Loucy (cell line): ENCODE measurements around the gene CCL11.

Experiments
- H2AFZ ChIP-seq: fragments of 200-600 bp; sonication (generic); 2 replicates; pipeline ENCODE4 v1.6.0; 2016; ENCODE audit warnings: antibody characterized with exemption, mild to moderate bottlenecking, low read length, moderate library complexity
- H3F3A ChIP-seq: fragments of 200-600 bp; 2 replicates; pipeline ENCODE4 v1.6.0; 2016; ENCODE audit warnings: antibody characterized with exemption, low read depth, mild to moderate bottlenecking
- H3K27me3 ChIP-seq: fragments of 200-600 bp; sonication (generic); 2 replicates; pipeline ENCODE4 v1.6.1; 2014; ENCODE audit warnings: low read length, mild to moderate bottlenecking; ENCODE audit not compliant: insufficient read depth, poor library complexity, severe bottlenecking
- H3K36me3 ChIP-seq: fragments of 200-600 bp; sonication (generic); 2 replicates; pipeline ENCODE4 v1.6.1; 2016; ENCODE audit warnings: low read length; ENCODE audit not compliant: insufficient read depth
- H3K4me1 ChIP-seq: fragments of 200-600 bp; sonication (generic); 2 replicates; pipeline ENCODE4 v1.5.1; 2014; ENCODE audit warnings: low read length, mild to moderate bottlenecking; ENCODE audit not compliant: insufficient read depth, poor library complexity, severe bottlenecking
- H3K4me2 ChIP-seq: fragments of 200-600 bp; sonication (generic); 2 replicates; pipeline ENCODE4 v1.6.0; 2014; ENCODE audit warnings: antibody characterized with exemption, low read length, low read depth, mild to moderate bottlenecking; ENCODE audit not compliant: poor library complexity, severe bottlenecking
- H3K4me3 ChIP-seq: fragments of 200-600 bp; sonication (generic); 2 replicates; pipeline ENCODE4 v1.5.1; 2014; ENCODE audit warnings: low read length, mild to moderate bottlenecking, mixed read lengths; ENCODE audit not compliant: poor library complexity, severe bottlenecking
- H3K79me2 ChIP-seq: fragments of 200-600 bp; sonication (generic); 2 replicates; pipeline ENCODE4 v1.6.1; 2014; ENCODE audit warnings: low read length; ENCODE audit not compliant: insufficient read depth
- H3K9ac ChIP-seq: fragments of 200-600 bp; sonication (generic); 2 replicates; pipeline ENCODE4 v1.6.0; 2014; ENCODE audit warnings: mild to moderate bottlenecking, low read depth, low read length, moderate library complexity; ENCODE audit not compliant: poor library complexity, severe bottlenecking
- H3K9me2 ChIP-seq: fragments of 200-600 bp; sonication (generic); replicated peaks from 2 replicates; pipeline ENCODE4 v1.6.1; 2016; ENCODE audit warnings: low read depth, low read length, mixed read lengths
- H3K9me3 ChIP-seq: fragments of 200-600 bp; sonication (generic); 2 replicates; pipeline ENCODE4 v1.6.1; 2014; ENCODE audit warnings: mild to moderate bottlenecking, antibody characterized with exemption, low read length, low read depth; ENCODE audit not compliant: insufficient read depth
- H4K20me1 ChIP-seq: fragments of 200-600 bp; sonication (generic); 2 replicates; pipeline ENCODE4 v1.6.0; 2014; ENCODE audit warnings: antibody characterized with exemption, low read length, mild to moderate bottlenecking; ENCODE audit not compliant: insufficient read depth, poor library complexity, severe bottlenecking
- CTCF ChIP-seq: fragments of 200-600 bp; sonication (generic); conservative IDR thresholded peaks from 2 replicates; pipeline ENCODE4 v1.5.1; 2014; ENCODE audit warnings: mild to moderate bottlenecking, antibody characterized with exemption, low read length
- EZH2phosphoT487 ChIP-seq: fragments of 200-600 bp; IDR thresholded peaks from 2 replicates; pipeline ENCODE4 v1.6.1; 2018; ENCODE audit warnings: antibody characterized with exemption, mild to moderate bottlenecking, moderate library complexity, borderline replicate concordance

The CCL11 gene

GRCh38 chr17:34302636-34303035 is 17.1 kb downstream of the CCL11 start:
- H3K79me2 ChIP-seq: no peaks in the 10 kb centered on the region
- H3K4me1 ChIP-seq: no peaks in the 10 kb centered on the region
- H3K4me3 ChIP-seq: no peak overlapping the region
- no peaks in the 10 kb centered on the region for H3K36me3 ChIP-seq
- no peaks in the 10 kb centered on the region for H4K20me1 ChIP-seq
- no peaks in the 10 kb centered on the region for H3F3A ChIP-seq
- H3K9ac ChIP-seq: no peak overlapping the region
- H3K9me3 ChIP-seq: no peaks in the 10 kb centered on the region
- no peak overlapping the region for H2AFZ ChIP-seq
- H3K9me2 ChIP-seq: no peaks in the 10 kb centered on the region
- H3K27me3 ChIP-seq: no peaks in the 10 kb centered on the region
- no peak for TF ChIP-seq EZH2phosphoT487
- no peak overlapping the region for H3K4me2 ChIP-seq

- no peaks in the 10 kb centered on the region for H3K9me2 ChIP-seq
- H3K79me2 ChIP-seq: no peaks in the 10 kb centered on the region
- no peaks in the 10 kb centered on the region for H3K36me3 ChIP-seq
- H4K20me1 ChIP-seq: no peaks in the 10 kb centered on the region
- H3K4me3 ChIP-seq: no peak overlapping the region
- H3F3A ChIP-seq: no peaks in the 10 kb centered on the region
- H2AFZ ChIP-seq: no peak overlapping the region
- H3K9ac ChIP-seq: no peak overlapping the region
- H3K4me1 ChIP-seq: no peaks in the 10 kb centered on the region
- no peak overlapping the region for H3K4me2 ChIP-seq
- H3K9me3 ChIP-seq: no peaks in the 10 kb centered on the region
- TF ChIP-seq EZH2phosphoT487 (no peak), CTCF (no peak)
- no peaks in the 10 kb centered on the region for H3K27me3 ChIP-seq
Measured at GRCh38 chr17:34303606-34304005, 18.1 kb downstream of the CCL11 start.

- no peak overlapping the region for H3K4me3 ChIP-seq
- no peaks in the 10 kb centered on the region for H3F3A ChIP-seq
- no peak overlapping the region for H3K4me2 ChIP-seq
- TF ChIP-seq CTCF (no peak), EZH2phosphoT487 (no peak)
- H3K9me3 ChIP-seq: no peaks in the 10 kb centered on the region
- H3K4me1 ChIP-seq: no peaks in the 10 kb centered on the region
- H3K79me2 ChIP-seq: no peaks in the 10 kb centered on the region
- H4K20me1 ChIP-seq: no peaks in the 10 kb centered on the region
- H2AFZ ChIP-seq: no peak overlapping the region
- H3K36me3 ChIP-seq: no peaks in the 10 kb centered on the region
- H3K9ac ChIP-seq: no peak overlapping the region
- no peaks in the 10 kb centered on the region for H3K9me2 ChIP-seq
- H3K27me3 ChIP-seq: no peaks in the 10 kb centered on the region
Measured at GRCh38 chr17:34305061-34305460, 19.5 kb downstream of the CCL11 start.

- Histone ChIP-seq H4K20me1 (no peaks in the 10 kb centered on the region), H3K79me2 (no peaks in the 10 kb centered on the region), H3K9ac (no peak overlapping the region), H3K9me3 (no peaks in the 10 kb centered on the region), H3K9me2 (no peaks in the 10 kb centered on the region), H3F3A (no peaks in the 10 kb centered on the region), H3K4me1 (no peaks in the 10 kb centered on the region), H3K36me3 (no peaks in the 10 kb centered on the region), H3K27me3 (no peaks in the 10 kb centered on the region), H3K4me2 (no peak overlapping the region), H3K4me3 (no peak overlapping the region), H2AFZ (no peak overlapping the region)
- TF ChIP-seq EZH2phosphoT487: no peak
- TF ChIP-seq CTCF: no peak
Measured at GRCh38 chr17:34305606-34306005, 20.1 kb downstream of the CCL11 start.
